ENCODE measurements around the gene FAM107B. TPM values are rescaled to one million over a fixed set of nuclear protein-coding genes. Genes with fewer than 3 reads are reported as not detected.

FAM107B gene
- total RNA-seq, 1 experiment from 2014 or later, result 24.5 TPM

DNA sequence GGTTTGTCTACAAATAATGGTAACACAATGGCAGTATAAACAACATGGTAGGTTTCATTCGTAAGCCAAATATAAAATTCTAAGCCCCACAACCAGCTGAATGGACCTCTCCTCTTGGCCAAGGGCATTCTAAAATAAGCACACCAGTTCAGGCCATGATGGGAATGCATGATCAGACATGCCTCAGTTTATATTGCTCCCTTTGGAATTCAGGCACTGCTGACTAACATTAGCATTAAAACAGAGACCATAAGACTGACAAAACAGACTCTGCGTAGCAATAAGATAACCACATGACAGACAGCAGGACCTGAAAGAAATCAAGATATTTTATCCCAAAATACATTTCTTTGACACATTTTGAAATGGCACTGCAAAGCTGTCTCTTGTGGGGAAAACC is 125.8 kb downstream of the FAM107B start:
- Mint-ChIP-seq H3K27ac (no peak overlapping the region), H3K4me3 (no peak overlapping the region), H3K9me3 (no peaks in the 10 kb centered on the region), H3K4me1 (peaks cover 35 to 50% of the 10 kb centered on the region in 2 experiments), H3K36me3 (ENCODE audit: insufficient read depth in 1 of 3, low read depth in 3 of 3) (no peaks in the 10 kb centered on the region; a peak in 1 of 7 replicates), H3K27me3 (ENCODE audit: low read depth) (no peaks in the 10 kb centered on the region)
- Histone ChIP-seq H2BK12ac (ENCODE audit: insufficient read length, low read depth, low read length) (peak overlapping the region; percentile 82), H2AFZ (ENCODE audit: low read length) (no peak overlapping the region), H3K23ac (ENCODE audit: insufficient read length, low read depth, low read length) (no peak overlapping the region), H3K9me3 (ENCODE audit: control insufficient read depth, low read depth, low read length) (no peaks in the 10 kb centered on the region), H3K18ac (ENCODE audit: insufficient read length, low read depth, low read length) (peak overlapping the region; percentile 75), H3K27ac (ENCODE audit: insufficient read length, low read depth, low read length) (no peak overlapping the region), H4K91ac (ENCODE audit: insufficient read length, low read depth, low read length) (no peak overlapping the region), H3K9ac (ENCODE audit: extremely low read depth, insufficient read length, low read length) (no peak overlapping the region), H3K79me1 (ENCODE audit: insufficient read depth, low read depth, low read length, poor library complexity, severe bottlenecking) (no peaks in the 10 kb centered on the region), H3K4me1 (ENCODE audit: insufficient read depth, low read length) (peaks cover 11% of the 10 kb centered on the region), H2BK5ac (ENCODE audit: insufficient read length, low read length) (no peak overlapping the region), H4K5ac (ENCODE audit: insufficient read length, low read depth, low read length) (no peak overlapping the region), H3T11ph (ENCODE audit: low read length) (peak overlapping the region; percentile 82), H3K4ac (ENCODE audit: low read depth, low read length) (no peak overlapping the region), H3K23me2 (ENCODE audit: insufficient read length, low read depth, low read length, poor library complexity, severe bottlenecking) (peaks cover 2% of the 10 kb centered on the region), H3K4me2 (ENCODE audit: insufficient read depth, insufficient read length, low read length) (no peak overlapping the region), H4K8ac (replicated peaks; ENCODE audit: insufficient read length, low read depth, low read length) (no peak overlapping the region), H3K14ac (ENCODE audit: insufficient read depth, low read length) (no peak overlapping the region), H3K27me3 (ENCODE audit: insufficient read depth, low read length) (0 out of 2 replicates have a peak, but pooled peaks cover 2% of the 10 kb centered on the region), H4K20me1 (ENCODE audit: control insufficient read depth, insufficient read depth, insufficient read length) (no peaks in the 10 kb centered on the region), H3K79me2 (ENCODE audit: insufficient read depth, low read length) (no peaks in the 10 kb centered on the region), H2BK20ac (ENCODE audit: low read depth, low read length, poor library complexity, severe bottlenecking) (peak overlapping the region; percentile 97), H2AK5ac (ENCODE audit: insufficient read length, low read length) (peak overlapping the region; percentile 50), H2BK120ac (ENCODE audit: low read depth, low read length, poor library complexity, severe bottlenecking) (no peak overlapping the region), H3K56ac (ENCODE audit: insufficient read length, low read depth, low read length) (no peak overlapping the region), H2BK15ac (ENCODE audit: low read depth, low read length) (no peak overlapping the region)
- TF ChIP-seq, protein P1, sequence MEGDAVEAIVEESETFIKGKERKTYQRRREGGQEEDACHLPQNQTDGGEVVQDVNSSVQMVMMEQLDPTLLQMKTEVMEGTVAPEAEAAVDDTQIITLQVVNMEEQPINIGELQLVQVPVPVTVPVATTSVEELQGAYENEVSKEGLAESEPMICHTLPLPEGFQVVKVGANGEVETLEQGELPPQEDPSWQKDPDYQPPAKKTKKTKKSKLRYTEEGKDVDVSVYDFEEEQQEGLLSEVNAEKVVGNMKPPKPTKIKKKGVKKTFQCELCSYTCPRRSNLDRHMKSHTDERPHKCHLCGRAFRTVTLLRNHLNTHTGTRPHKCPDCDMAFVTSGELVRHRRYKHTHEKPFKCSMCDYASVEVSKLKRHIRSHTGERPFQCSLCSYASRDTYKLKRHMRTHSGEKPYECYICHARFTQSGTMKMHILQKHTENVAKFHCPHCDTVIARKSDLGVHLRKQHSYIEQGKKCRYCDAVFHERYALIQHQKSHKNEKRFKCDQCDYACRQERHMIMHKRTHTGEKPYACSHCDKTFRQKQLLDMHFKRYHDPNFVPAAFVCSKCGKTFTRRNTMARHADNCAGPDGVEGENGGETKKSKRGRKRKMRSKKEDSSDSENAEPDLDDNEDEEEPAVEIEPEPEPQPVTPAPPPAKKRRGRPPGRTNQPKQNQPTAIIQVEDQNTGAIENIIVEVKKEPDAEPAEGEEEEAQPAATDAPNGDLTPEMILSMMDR (conservative IDR thresholded peaks at IDR 0.05), result no peak
- no CpG with 5 or more reads among the region's 2 CpGs for WGBS (ENCODE audit: extremely low coverage, insufficient read length, low lambda C conversion rate)
- DNase-seq, result no peak

Data from H9 (cell line).